ENCODE measurements around the gene EHD4.
A peak's percentile ranks its signal among the peaks of the same experiment; 100 is the strongest.

The EHD4 gene

GRCh38 chr15:41933771-41934170 lies 38.6 kb downstream of the EHD4 start:
- peak; percentile 25 to 27 for DNase-seq

- no peak for DNase-seq
Measured at GRCh38 chr15:41933326-41933725, 39.0 kb downstream of the EHD4 start.

- no peak for DNase-seq
Measured at GRCh38 chr15:41932511-41933289, 39.7 kb downstream of the EHD4 start.

GRCh38 chr15:41932101-41932500 lies 40.3 kb downstream of the EHD4 start:
- no peak for DNase-seq

- no peak for DNase-seq
Measured at GRCh38 chr15:41930867-41931222, 41.5 kb downstream of the EHD4 start.

GRCh38 chr15:41930221-41930866 lies 42.0 kb downstream of the EHD4 start:
- no peak for DNase-seq

GRCh38 chr15:41928637-41929620 lies 43.4 kb downstream of the EHD4 start:
- peak in 1 of 2 donors; percentile 39 for DNase-seq

- no peak for DNase-seq
Measured at GRCh38 chr15:41928100-41928499, 44.3 kb downstream of the EHD4 start.

- DNase-seq = no peak
Measured at GRCh38 chr15:41927536-41927935, 44.8 kb downstream of the EHD4 start.

GRCh38 chr15:41926185-41927056 lies 45.9 kb downstream of the EHD4 start:
- no peak for DNase-seq

- DNase-seq = no peak
Measured at GRCh38 chr15:41925086-41925608, 47.2 kb downstream of the EHD4 start.

- DNase-seq = no peak
Measured at GRCh38 chr15:41923401-41923997, 48.9 kb downstream of the EHD4 start.

GRCh38 chr15:41922353-41922752 lies 50.0 kb downstream of the EHD4 start:
- no peak for DNase-seq

- no peak for DNase-seq
Measured at GRCh38 chr15:41921639-41922038, 50.7 kb downstream of the EHD4 start.

GRCh38 chr15:41921167-41921566 lies 51.2 kb downstream of the EHD4 start:
- no peak for DNase-seq

- no peak for DNase-seq
Measured at GRCh38 chr15:41919954-41920538, 52.3 kb downstream of the EHD4 start.

GRCh38 chr15:41919201-41919820 lies 53.0 kb downstream of the EHD4 start:
- DNase-seq = no peak

- DNase-seq = no peak
Measured at GRCh38 chr15:41918506-41919126, 53.7 kb downstream of the EHD4 start.

- no peak for DNase-seq
Measured at GRCh38 chr15:41917767-41918430, 54.5 kb downstream of the EHD4 start.

Measured in stimulated activated CD4-positive, alpha-beta T cell treated with anti-CD3 and anti-CD28 coated beads, Interleukin-2, amount 100 ng/mL, for 24 hours (primary cell).